Measurements from ENCODE around the gene SH3BP1.
"Not testable (repeated sequence)": the region's sequence is repeated elsewhere in the genome, so short reads cannot be mapped to it uniquely, and the experiment has no call there.

The SH3BP1 gene

DNA sequence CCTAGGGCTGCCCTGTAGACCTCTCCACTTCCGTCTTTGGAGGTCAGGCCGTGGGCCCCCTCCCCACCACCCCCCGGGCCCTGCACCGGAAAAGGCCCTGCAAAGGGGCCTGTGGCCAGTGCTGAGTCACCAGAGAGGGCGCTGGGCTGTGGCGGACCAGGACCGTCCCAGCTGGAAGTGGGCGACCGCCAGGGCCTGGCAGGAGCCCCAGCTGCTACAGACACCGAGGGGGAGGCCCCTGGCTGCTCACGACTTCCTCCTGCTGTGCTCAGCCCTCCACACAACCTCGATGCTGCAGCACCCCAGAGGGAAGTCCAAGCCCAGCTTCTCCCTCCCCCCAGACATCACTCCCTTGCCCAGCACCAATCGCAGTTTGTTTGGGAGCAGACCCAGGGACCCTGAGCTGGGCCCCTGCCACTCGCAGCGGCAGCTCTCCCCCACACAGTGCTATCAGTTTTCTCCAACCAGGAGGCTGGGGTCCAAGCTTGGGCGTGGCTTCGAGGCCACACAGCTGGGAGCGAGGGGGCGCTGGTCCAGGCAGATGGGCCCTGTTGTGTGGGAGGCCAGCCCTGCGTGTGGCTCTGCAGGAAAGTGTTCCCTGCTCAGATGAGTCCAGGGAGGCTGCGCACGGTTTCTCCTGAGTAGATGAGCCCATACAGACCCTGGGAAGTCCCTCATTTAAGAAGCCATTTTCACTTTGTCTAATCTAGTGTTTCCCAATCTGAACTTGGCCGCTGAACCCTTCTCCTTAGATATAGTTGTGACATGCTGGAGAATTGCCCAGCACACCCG is 5.6 kb upstream of the SH3BP1 start:
- peak; percentile 87 to 93 for DNase-seq

DNA sequence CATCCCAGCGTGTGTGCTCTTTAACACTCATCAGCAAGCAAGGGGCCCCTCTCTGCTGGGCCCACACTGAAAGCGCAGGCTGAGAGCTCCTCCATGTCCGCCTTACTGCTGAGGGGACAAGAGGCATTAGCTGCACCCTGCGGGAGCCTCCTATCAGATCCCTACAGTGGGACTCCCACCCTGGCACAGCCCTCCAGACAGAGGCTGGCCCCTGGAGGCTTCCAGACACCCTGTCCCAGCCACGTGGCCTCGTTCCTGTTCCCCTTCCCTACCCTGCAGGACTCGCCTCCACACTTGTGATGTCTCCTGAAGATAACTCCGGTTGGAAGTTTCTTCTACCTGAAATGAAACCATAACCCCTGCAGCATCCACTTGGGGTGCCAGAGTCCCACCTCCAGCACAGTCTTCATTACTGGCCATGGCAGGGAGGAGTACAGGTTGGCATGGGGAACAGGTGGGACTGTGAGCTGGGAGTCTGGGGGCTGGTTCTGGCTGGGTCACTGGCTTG is 5.0 kb upstream of the SH3BP1 start:
- no peak for DNase-seq

- DNase-seq: no peak
These were observed 4.3 kb upstream of the SH3BP1 start for GRCh38 chr22:37635157-37635556.

DNA sequence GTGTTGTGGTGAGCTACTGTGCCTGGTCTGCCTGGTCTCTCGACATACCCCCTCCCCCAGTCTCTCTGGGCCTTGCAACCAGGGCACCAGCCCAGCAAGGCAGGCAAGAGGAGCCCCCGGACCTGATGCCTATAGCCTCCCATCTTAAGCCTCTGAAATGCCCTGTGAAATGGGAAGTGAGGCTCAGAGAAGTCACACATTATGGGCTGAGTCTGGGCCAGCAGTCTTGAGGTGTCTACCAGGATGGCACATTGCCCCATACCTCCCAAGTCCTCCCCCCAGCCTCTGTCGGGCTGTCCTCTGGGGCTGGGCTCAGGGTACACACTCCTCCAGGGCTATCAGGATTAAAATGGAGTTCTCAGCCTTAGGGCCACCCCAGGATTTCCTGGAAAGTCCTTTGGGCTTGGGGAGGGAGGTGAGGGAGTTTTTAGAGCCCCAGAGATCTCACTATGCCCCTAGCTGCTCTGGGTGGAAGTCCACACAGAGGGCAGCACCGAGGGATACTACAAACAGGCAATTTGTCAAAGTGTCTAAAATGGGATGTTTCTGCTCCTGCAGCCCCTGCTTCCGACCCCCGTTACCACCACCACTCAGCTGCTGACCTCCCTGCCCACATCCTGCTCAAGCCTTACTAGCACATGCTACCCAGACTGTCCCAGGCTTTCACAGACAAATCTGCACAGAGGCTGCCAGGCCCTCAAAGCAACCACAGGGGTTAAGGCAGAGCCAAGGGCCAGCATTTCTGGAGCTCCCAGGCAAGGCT is 3.1 kb upstream of the SH3BP1 start:
- peak in 1 of 2 donors; percentile 41 for DNase-seq

DNA sequence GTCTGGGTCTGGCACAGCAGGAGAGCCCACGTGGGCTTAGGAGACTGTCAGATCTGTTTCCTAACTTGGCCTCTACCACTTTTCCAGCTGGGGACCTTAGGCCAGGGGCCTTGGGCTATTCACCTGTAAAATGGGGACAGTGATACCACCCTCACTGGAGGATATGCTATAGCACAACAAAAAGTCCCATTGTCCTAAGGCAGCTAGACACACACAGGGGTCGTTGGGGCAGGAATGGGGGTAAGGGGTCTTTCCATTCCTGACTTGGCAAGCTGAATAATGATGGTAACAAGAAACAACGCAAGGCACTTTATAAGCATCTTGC is 2.6 kb upstream of the SH3BP1 start:
- no peak for DNase-seq

GRCh38 chr22:37638391-37639069 is 939 bp upstream of the SH3BP1 start:
- DNase-seq: peak; percentile 30 to 36

GRCh38 chr22:37639771-37640590 is 512 bp downstream of the SH3BP1 start:
- DNase-seq: peak; percentile 35 to 48

DNA sequence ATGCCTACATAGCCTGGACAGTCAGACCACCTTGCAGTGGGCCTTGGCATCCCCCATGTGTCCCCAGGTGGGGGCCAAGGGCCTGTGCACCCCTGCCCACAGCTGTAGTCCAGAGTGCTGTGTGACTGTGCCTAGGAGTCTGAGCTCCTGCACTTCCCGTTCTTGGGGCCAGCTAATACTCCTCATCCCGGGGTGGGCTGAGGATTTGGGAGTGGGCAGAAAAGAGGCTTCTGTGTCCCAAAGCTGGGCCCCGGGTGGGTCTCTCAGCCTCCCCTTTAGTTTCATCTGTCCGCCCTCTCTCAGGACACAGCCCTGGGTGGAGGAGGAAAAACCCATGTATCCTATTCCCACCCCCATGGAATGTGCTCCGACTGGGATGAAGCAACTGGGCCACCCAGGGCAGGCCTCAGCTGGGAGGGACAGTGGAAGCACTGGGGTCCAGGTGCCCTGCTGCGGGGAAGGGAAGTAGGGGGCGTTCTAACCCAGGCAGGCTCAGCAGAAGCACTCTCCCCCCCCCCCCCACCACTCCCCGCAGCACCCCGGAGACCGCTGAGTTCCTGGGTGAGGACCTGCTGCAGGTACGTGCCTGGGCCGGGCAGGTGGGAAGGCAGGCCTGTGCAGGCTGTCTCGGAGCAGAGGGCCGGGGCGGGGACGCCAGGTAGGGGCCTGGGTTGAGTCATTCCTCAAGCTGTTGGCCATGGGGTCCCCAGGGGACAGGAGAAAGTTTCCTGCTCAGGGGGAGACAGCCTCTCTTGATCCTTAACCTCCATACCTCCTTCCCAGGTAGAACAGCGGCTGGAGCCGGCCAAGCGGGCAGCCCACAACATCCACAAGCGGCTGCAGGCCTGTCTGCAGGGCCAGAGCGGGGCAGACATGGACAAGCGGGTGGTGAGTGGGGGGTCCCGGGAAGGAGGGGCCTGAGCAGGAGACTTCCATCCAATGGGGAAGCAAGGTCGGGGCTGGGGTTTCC is 1.4 kb downstream of the SH3BP1 start:
- DNase-seq: no peak

DNA sequence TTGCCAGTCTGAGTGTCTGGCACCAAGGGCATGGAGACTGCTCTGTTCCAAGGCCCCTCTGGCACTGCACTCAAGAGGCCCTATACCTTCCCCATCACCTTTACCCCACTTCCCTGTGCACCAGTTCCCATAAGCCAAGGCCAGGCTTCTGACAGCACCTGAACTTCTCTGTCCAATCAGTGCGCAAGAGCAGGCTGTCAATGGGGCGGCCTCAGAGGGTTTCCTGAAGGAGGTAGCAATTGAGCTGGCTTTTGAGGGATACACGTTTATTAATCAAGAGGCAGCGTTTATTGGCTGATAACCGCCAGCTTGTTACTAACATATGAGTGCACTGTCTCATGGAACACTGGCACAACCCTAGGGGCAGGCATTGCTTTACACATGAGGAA is 2.1 kb downstream of the SH3BP1 start:
- no peak for DNase-seq

DNA sequence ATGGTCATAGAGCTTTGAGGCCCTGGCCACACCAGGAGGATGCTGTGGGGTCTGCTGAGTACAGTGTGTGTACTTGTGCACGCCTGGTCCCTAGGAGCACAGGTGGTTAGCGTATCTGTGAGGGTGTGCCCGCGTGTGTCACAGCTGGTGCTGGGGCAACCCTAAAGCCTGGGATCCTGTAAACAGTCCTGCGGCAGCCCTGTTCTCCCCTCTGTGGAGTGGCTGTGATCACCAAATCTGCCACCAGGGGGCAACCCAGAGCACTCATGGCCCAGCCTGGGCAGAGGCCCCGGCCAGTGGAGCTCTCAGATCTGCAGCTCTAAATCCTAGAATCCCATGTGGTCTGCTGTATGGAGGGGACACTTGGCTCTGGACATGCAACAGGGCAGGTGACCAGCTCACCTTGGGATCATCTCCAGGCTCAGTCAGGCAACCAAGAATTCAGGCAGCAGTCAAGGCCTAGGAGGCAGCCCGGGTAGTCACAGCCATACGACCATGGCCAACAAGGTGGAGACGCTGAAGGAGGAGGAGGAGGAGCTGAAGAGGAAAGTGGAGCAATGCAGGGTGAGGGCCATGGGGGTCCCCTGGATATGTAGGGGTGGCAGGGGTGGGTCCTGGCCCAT is 3.9 kb downstream of the SH3BP1 start:
- DNase-seq: peak; percentile 49 to 97

DNA sequence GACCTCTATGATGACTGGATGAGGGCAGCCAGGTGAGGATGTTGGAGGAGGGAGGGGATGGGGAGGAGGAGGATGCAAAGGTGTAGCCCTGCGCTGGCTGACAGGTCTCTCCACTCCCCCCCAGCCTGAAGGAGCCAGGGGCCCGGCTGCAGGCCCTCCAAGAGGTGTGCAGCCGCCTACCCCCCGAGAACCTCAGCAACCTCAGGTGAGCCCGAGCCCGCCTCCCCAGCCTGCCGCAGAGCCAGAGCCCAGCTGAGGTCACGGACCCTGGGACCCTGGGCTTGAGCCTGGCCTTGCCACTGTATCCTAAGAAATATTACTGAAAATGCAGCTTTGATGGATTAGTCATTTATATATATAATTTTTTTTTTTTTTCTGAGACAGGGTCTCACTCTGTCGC is 7.8 kb downstream of the SH3BP1 start:
- no peak for DNase-seq

- DNase-seq: no peak
These were observed 8.5 kb downstream of the SH3BP1 start for GRCh38 chr22:37647928-37648327.

- no peak for DNase-seq
These were observed 11.1 kb downstream of the SH3BP1 start for GRCh38 chr22:37650463-37651136.

DNA sequence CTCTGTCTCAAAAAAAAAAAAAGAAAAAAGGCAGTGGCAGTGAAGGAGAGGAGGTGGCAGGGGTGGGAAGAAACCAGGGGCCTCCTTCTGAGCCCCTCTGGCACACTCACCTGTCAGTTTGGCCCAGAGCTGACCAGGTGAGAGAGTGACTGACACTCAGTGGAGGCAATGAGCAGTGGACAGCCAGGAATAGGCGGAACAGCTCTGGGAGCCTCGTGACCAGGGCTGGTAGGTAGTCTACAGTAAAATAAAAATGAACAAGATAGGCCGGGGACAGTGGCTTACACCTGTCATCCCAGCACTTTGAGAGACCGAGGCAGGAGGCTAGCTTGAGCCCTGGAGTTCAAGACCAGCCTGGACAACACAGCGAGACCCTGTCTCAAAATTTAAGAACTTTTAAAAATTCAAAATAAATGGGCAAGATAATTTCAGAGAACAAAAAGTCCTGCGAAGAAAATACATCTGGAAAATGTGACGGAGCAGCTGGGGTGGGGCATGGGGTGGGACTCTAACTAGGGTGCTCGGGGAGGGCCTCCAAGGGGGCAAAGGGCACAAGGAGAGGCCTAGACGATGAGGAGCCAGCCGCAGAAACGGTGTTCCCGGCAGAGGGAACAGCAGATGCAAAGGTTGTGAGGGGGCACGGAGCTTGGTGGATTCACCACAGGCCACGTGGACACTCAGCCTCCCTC is 15.2 kb downstream of the SH3BP1 start:
- DNase-seq: no peak

DNA sequence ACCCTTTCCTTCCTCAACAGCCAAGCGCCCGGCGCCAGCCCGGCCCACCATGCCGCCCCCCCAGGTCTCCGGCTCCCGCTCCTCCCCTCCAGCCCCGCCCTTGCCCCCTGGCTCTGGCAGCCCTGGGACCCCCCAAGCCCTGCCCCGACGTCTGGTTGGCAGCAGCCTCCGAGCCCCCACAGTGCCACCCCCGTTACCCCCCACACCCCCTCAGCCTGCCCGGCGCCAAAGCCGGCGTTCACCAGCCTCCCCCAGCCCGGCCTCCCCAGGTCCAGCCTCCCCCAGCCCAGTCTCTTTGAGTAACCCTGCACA is 15.7 kb downstream of the SH3BP1 start:
- DNase-seq: no peak

GRCh38 chr22:37656583-37656982 is 17.1 kb downstream of the SH3BP1 start:
- DNase-seq: not testable (repeated sequence)

DNA sequence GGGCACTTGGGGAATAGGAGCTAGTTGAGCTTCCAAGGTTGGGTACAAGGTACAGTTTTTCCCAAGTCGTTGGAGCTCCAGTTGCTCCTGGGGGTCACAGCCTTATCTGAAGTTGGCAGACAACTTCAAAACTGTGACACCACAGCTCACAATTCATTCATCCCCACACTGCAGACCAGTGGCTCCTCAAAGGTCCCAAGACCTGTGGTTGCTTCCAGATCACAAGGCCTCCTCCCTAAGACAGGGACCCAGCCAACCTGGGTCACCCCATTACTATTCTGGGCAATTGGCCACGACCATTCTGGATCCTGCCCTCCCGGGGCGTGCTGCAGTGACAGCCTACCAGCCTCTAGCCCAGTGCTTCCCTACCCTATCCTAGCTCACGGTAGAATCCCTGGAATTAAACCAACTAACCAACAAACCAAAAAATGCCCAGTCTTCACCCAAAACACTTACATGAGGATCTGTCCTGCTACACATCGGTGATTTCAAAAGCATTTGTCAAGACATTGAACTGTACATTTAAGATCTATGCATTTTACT is 18.2 kb downstream of the SH3BP1 start:
- DNase-seq: no peak

DNA sequence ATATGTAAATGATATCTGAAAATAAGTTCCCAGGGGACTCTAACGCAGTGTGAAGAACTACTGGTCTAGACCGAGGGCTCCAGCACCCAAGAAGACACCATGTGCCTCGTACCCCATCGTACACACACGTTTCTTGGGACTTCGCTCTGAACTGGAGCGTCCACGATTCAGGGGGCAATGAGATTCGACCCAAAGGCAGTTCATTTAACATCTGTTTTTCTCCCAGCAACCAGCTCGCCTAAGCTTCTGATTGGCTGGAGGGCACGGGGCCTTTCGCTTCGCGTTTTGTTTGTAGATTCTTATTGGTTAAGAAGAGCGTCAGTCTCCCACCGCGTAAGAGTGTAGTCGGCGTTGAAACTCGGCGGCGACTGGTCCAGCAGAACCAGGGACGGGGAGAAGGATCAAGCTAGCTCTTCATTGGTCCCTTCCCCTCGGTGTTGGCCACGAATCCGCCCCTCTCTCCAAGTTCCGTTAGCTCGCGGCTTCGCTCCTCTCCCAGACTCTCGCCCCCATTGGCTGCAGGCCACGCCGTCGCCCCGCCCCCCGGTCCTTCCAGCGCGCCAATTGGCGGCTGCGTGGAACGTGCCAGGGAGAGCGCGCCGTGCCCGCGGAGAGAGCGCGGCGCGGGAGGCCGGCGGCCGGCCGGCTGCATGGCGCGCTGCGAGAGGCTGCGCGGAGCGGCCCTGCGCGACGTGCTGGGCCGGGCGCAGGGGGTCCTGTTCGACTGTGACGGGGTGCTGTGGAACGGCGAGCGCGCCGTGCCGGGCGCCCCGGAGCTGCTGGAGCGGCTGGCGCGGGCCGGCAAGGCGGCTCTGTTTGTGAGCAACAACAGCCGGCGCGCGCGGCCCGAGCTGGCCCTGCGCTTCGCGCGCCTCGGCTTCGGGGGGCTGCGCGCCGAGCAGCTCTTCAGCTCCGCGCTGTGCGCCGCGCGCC is 18.9 kb downstream of the SH3BP1 start, which contains the start of gene PDXP:
Gene PDXP, plus strand, starts transcription at position 591 of the 933 bp plus-strand sequence. Its CDS starts 60 bp downstream, at position 651.
- peak; percentile 97 to 99 for DNase-seq
